K562 (cell line): ENCODE data around the gene FADS1. TPM values are rescaled to one million over a fixed set of nuclear protein-coding genes. Genes with fewer than 3 reads are reported as not detected.

Source experiments
- ETV1 ChIP-seq: fragments of 450-650 bp; conservative IDR thresholded peaks from 2 replicates; pipeline ENCODE4 v1.6.1; 2016; ENCODE audit warnings: missing genetic modification characterization, control low read depth, low read depth, missing compliant biosample characterization
- FOXK2 ChIP-seq, 2 experiments: fragments of 450-650 bp; IDR thresholded peaks in 1 of 2; conservative IDR thresholded peaks in 1 of 2; 2 replicates each; pipeline ENCODE4 v1.6.1; 2016; ENCODE audit warnings: low read depth in 2 of 2, mild to moderate bottlenecking in 1 of 2
- FOXM1 ChIP-seq, 2 experiments: fragments of 450-650 bp in 1 of 2; sonication (generic) in 1 of 2; formaldehyde crosslinking in 1 of 2; IDR thresholded peaks; 2 replicates each; pipeline versions ENCODE4 v1.6.1 to v1.9.0; 2017 to 2022; ENCODE audit warnings: low read depth in 2 of 2, mild to moderate bottlenecking in 2 of 2, missing genetic modification reagents in 1 of 2, moderate library complexity in 1 of 2
- GATA2 ChIP-seq: sonication (generic); formaldehyde crosslinking; IDR thresholded peaks from 2 replicates; pipeline ENCODE4 v1.4.0; 2020; ENCODE audit warnings: mild to moderate bottlenecking, missing genetic modification reagents
- MNT ChIP-seq, 2 experiments: fragments of 450-650 bp; conservative IDR thresholded peaks; 2 replicates each; pipeline ENCODE4 v1.6.1; 2017; ENCODE audit warnings: mild to moderate bottlenecking in 2 of 2, moderate library complexity in 2 of 2
- NCOA2 ChIP-seq, 2 experiments: fragments of 450-650 bp; IDR thresholded peaks; 2 replicates each; pipeline ENCODE4 v1.6.1; 2018; ENCODE audit warnings: mild to moderate bottlenecking in 2 of 2, moderate library complexity in 1 of 2; ENCODE audit not compliant: partially characterized antibody in 2 of 2
- NFYB ChIP-seq: IDR thresholded peaks from 2 replicates; pipeline ENCODE4 v1.6.1; 2011; ENCODE audit warnings: mild to moderate bottlenecking, moderate library complexity; ENCODE audit not compliant: insufficient read length; ENCODE audit errors: extremely low read depth
- POLR2AphosphoS2 ChIP-seq: IDR thresholded peaks from 2 replicates; pipeline ENCODE4 v1.6.1; 2012; ENCODE audit warnings: low read length, improper control_type of control experiment
- RBM39 ChIP-seq: fragments of 200-400 bp; formaldehyde crosslinking; optimal IDR thresholded peaks from 2 replicates; pipeline ENCODE3; 2018; ENCODE audit warnings: low read depth, low read length
- SOX6 ChIP-seq: fragments of 450-650 bp; IDR thresholded peaks from 2 replicates; pipeline ENCODE4 v1.6.1; 2014; ENCODE audit warnings: mild to moderate bottlenecking
- SRSF7 ChIP-seq: fragments of 200-400 bp; formaldehyde crosslinking; optimal IDR thresholded peaks from 2 replicates; pipeline ENCODE3; 2017; ENCODE audit warnings: mild to moderate bottlenecking, low read depth, low read length
- ZBTB7A ChIP-seq: IDR thresholded peaks from 2 replicates; pipeline ENCODE4 v1.6.1; 2011; ENCODE audit warnings: low read depth, mild to moderate bottlenecking, low read length, moderate library complexity, borderline replicate concordance; ENCODE audit not compliant: control insufficient read depth
- ZBTB8A ChIP-seq: fragments of 450-650 bp; IDR thresholded peaks from 2 replicates; pipeline ENCODE4 v1.6.1; 2018; ENCODE audit warnings: mild to moderate bottlenecking, moderate library complexity; ENCODE audit not compliant: partially characterized antibody
- ZFP91 ChIP-seq: sonication (generic); formaldehyde crosslinking; IDR thresholded peaks from 2 replicates; pipeline ENCODE4 v1.8.0; 2022; ENCODE audit warnings: mild to moderate bottlenecking, missing genetic modification reagents
- ZNF124 ChIP-seq: sonication (generic); formaldehyde crosslinking; IDR thresholded peaks from 2 replicates; pipeline ENCODE4 v1.8.1; 2022; ENCODE audit warnings: missing genetic modification reagents
- ZNF551 ChIP-seq: fragments of 250-450 bp; sonication (Bioruptor Pico); IDR thresholded peaks from 2 replicates; pipeline ENCODE4 v1.5.0; 2021; ENCODE audit warnings: mild to moderate bottlenecking, moderate library complexity
- ZNF561 ChIP-seq: fragments of 450-650 bp; formaldehyde crosslinking; conservative IDR thresholded peaks from 2 replicates; pipeline ENCODE4 v1.4.0; 2020; ENCODE audit warnings: mild to moderate bottlenecking, moderate library complexity
- ZNF75A ChIP-seq: fragments of 450-650 bp; formaldehyde crosslinking; IDR thresholded peaks from 2 replicates; pipeline ENCODE4 v1.4.0; 2020; ENCODE audit warnings: mild to moderate bottlenecking
- polyA plus RNA-seq, 8 experiments: library from polyadenylated mRNA; depleted of rRNA in 4 of 8; stranded (reverse) in 5 of 8; unstranded in 3 of 8; fragments of >200 nt; fragmentation: Nextera tagmentation in 2 of 8; fragmentation: Illumina TruSeq in 1 of 8; extraction: Ambion mirVana in 2 of 8; extraction: Trizol in 1 of 8; gene quantifications; 2 replicates each; pipeline versions ENCODE4 v1.2.1 to v1.2.3, GENCODE V29; 2011 to 2014; ENCODE audit warnings: inconsistent platforms in 1 of 8, missing spikeins in 1 of 8
- total RNA-seq, 7 experiments: library from RNA; depleted of rRNA in 6 of 7; stranded (reverse); fragments of >200 nt in 6 of 7; fragmentation: Illumina TruSeq in 2 of 7; extraction: Trizol in 2 of 7; gene quantifications; 2 replicates each; pipeline versions ENCODE4 v1.2.1 to v1.2.3, GENCODE V29; 2011 to 2021; ENCODE audit warnings: low replicate concordance in 1 of 7
- TF ChIP-seq, protein P1 (sequence below): fragments of 450-650 bp; formaldehyde crosslinking; IDR thresholded peaks from 2 replicates; pipeline ENCODE4 v1.4.0; 2022; ENCODE audit warnings: mild to moderate bottlenecking, moderate library complexity
- TF ChIP-seq, protein P2 (sequence below): fragments of 250-450 bp; sonication (Bioruptor Pico); IDR thresholded peaks from 2 replicates; pipeline ENCODE4 v1.5.0; 2021; ENCODE audit warnings: mild to moderate bottlenecking, moderate library complexity

Gene FADS1
- total and polyA plus RNA-seq, 9 of the 15 experiments (the other 6 are each of a cell fraction or from before 2014, with no cell fraction given), result 110 to 864 (median 364) TPM

DNA sequence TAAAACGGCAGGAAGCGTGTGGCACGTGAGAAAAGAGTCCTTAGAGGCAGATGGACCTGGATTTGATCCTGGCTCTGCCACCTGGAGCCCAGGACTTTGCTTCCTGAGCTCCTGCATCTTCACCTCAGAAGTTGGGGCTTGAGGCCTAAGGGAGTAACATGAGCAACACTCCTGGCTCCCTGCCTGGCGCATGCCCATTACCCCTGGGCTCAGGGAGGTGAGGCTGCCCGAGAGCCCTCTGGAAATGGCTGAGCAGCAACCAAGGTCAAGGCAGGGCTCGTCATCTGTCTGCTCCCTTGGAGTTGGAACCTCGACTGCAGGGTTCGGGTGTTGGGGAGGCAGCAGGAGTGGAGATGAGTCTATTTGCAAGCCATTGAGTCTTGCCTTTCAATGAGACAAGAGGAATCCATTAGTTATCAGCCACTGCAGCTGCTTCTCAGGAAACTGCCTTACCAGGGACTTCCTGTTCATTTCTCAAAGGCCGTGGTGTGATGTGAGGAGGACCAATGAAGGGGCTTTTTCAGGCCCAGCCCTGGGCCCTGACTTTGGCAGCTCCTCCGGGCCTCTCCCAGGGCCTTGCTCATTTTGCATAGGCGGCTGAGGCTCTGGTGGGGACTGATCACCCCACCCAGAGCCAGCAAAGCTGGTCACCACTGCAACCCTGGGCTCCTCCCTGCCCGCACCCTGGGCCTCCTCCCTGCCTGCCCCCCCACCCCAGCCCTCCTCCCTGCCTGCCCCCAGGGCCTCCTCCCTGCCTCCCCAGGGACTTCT lies 17.7 kb upstream of the FADS1 start (continued):
- TF ChIP-seq POLR2AphosphoS2, result no peak
- no peak for TF ChIP-seq SRSF7
- TF ChIP-seq MNT (conservative IDR thresholded peaks at IDR 0.05), result 0 out of 4 replicates have a peak, but pooled peaks of 1 of the 2 experiments have one; percentile 3
- TF ChIP-seq FOXM1 (IDR thresholded peaks at IDR 0.05; ENCODE audit: low read depth), result no peak
- TF ChIP-seq FOXM1 (CRISPR knock-in tag; IDR thresholded peaks at IDR 0.05; ENCODE audit: low read depth), result no peak
- TF ChIP-seq SOX6, result no peak; the same call in 1 of the 2 replicates
- TF ChIP-seq FOXK2 (conservative IDR thresholded peaks at IDR 0.05 in 1 of 2, IDR thresholded peaks at IDR 0.05 in 1 of 2; ENCODE audit: low read depth in 2 of 2), result no peak
- TF ChIP-seq ZNF75A (CRISPR knock-in tag), result no peak
- TF ChIP-seq GATA2 (CRISPR knock-in tag), result peak; percentile 75
- TF ChIP-seq, protein P1, sequence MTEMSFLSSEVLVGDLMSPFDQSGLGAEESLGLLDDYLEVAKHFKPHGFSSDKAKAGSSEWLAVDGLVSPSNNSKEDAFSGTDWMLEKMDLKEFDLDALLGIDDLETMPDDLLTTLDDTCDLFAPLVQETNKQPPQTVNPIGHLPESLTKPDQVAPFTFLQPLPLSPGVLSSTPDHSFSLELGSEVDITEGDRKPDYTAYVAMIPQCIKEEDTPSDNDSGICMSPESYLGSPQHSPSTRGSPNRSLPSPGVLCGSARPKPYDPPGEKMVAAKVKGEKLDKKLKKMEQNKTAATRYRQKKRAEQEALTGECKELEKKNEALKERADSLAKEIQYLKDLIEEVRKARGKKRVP, result no peak; the same call in 1 of the 2 replicates
- no peak for TF ChIP-seq NFYB
- no peak for TF ChIP-seq NCOA2 (IDR thresholded peaks at IDR 0.05; ENCODE audit: partially characterized antibody in 2 of 2)
- TF ChIP-seq, protein P2, sequence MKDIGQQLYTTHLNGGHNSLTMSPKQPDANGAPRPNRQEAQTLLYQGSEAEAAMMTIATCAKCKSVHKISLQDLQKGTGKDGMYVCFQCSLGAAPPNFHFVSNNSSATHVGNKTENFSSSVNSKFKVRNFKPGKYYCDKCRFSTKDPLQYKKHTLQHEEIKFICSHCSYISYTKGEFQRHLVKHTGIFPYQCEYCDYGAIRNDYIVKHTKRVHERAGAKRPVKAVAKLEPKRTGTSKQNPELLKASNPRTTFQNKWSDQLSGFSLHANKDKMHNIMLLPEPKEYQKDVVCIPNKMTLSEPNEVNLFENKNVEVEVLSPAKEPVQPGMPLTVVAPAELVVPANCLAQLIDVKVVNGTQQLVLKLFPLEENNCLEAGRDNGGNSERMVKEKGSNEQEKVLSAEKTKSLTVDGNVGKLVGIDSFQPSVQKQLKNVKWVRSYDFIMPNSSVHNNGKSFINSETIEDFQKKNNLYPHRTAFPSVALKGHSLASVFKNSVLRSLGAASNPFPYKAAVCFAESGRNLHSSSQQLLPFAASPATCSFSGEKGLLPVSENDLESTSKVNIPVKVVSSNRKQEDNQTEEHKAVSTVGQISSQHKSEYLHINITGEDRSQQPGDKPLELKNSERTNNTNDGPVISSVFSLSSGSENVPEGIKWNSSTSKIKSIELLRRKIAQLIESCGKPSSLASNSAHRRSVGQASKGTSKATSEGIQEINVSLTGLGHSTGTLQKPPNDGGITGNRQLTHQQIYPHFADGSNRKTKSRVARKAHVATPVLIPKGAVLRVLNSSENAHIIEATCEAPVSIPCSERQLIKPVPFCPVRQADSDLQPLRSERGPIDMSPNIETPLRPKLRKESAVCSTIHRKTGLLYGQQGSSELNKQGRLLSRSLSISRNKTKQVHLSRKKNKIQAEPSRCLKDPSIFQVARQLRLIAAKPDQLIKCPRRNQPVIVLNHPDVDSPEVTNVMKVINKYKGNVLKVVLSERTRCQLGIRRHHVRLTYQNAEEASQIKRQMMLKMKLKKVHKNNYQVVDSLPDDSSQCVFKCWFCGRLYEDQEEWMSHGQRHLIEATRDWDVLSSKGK (CRISPR knock-in tag), result no peak
- no peak for TF ChIP-seq ZFP91 (CRISPR knock-in tag)
- TF ChIP-seq ZNF561, result no peak
- no peak for TF ChIP-seq ZBTB8A
- TF ChIP-seq ZNF124 (CRISPR knock-in tag), result no peak
- no peak for TF ChIP-seq ZNF551 (CRISPR knock-in tag)
- peak; percentile 93 for TF ChIP-seq ETV1 (tag)
- TF ChIP-seq ZBTB7A, result no peak
- no peak for TF ChIP-seq RBM39
